ENCODE results near the gene ANG.

DNA sequence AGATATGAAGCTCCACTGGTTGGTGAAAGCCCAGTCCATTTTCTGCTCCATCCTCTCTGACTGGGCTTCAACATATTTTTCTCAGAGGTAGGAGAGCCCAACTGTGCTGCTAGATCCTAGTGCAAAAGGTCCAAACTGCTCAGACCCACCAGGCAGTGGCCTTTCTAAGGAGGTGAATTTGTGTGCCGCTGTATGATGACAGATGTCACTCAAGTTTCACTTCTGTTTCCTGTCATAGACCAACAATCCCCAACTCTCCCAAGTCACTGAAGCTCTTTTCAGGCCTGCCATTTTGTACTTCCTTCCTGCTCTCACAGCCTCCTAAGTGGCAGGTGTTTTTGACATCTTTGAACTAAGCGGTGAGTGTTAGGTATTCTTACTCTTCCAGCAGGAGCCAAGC, 20.6 kb upstream of the ANG start:
- TF ChIP-seq POLR2A (IDR thresholded peaks at IDR 0.05; ENCODE audit: control extremely low read depth in 1 of 2, low read depth in 2 of 2, low read length in 2 of 2) = no peak
- no peak for TF ChIP-seq POLR2AphosphoS5 (IDR thresholded peaks at IDR 0.05; ENCODE audit: low read depth, low read length)
